ENCODE data around the gene PRKCH.

PRKCH gene

DNA sequence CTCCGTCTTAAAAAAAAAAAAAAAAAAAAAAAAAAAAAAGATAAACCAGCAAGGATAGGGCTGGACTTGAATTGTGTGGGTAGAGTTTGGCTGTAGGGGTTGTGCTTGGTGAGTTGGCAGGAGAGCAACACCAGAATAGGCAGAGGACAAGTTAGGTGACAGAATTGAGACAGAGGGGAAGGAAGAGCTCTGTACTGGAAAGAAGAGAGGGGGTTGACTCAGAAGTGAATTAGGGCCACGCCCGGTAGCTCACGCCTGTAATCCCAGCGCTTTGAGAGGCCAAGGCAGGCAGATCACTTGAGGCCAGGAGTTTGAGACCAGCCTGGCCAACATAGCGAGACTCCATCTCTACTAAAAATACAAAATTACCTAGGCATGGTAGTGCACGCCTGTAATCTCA lies 34.2 kb upstream of the PRKCH start:
- H3K9me3 ChIP-seq (ENCODE audit: control insufficient read depth in 1 of 2, low read length in 2 of 2): no peaks in the 10 kb centered on the region

DNA sequence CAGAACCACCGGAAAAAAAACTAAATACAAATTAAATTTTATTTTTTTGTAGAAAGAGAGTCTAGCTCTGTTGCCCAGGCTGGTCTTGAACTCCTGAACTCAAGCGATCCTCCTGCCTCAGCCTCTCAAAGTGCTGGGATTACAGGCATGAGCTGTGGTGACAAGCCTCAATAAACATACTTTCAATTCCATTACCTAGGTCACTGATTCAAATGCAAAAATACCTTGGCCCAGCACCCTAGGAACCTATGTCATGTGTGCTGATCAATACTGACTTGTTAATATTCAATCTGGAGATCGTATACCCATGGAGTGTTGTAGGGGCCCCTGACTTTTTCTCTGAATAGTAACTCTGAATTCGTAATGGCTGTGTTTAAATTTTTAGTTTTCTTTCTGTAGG lies 33.2 kb upstream of the PRKCH start:
- H3K4me3 ChIP-seq (ENCODE audit: low read depth in 1 of 2, low read length in 2 of 2): no peak overlapping the region
- no peak overlapping the region for H3K27ac ChIP-seq (ENCODE audit: low read length)
- no peaks in the 10 kb centered on the region for H3K27me3 ChIP-seq (ENCODE audit: low read depth, low read length)
- no peaks in the 10 kb centered on the region for H3K9me3 ChIP-seq (ENCODE audit: control insufficient read depth in 1 of 2, low read length in 2 of 2)
- H3K36me3 ChIP-seq (ENCODE audit: control insufficient read depth in 1 of 2, insufficient read depth in 2 of 2, low read length in 2 of 2): no peaks in the 10 kb centered on the region
- H3K4me1 ChIP-seq (ENCODE audit: control insufficient read depth in 1 of 2, insufficient read depth in 2 of 2, low read length in 2 of 2): no peaks in the 10 kb centered on the region

More for the DNA sequence above, 34.2 kb upstream of the PRKCH start:
- Histone ChIP-seq H3K36me3 (ENCODE audit: control insufficient read depth in 1 of 2, insufficient read depth in 2 of 2, low read length in 2 of 2) (no peaks in the 10 kb centered on the region), H3K27me3 (ENCODE audit: low read depth, low read length) (no peaks in the 10 kb centered on the region), H3K4me3 (ENCODE audit: low read depth in 1 of 2, low read length in 2 of 2) (no peak overlapping the region), H3K27ac (ENCODE audit: low read length) (no peak overlapping the region), H3K4me1 (ENCODE audit: control insufficient read depth in 1 of 2, insufficient read depth in 2 of 2, low read length in 2 of 2) (no peaks in the 10 kb centered on the region)

DNA sequence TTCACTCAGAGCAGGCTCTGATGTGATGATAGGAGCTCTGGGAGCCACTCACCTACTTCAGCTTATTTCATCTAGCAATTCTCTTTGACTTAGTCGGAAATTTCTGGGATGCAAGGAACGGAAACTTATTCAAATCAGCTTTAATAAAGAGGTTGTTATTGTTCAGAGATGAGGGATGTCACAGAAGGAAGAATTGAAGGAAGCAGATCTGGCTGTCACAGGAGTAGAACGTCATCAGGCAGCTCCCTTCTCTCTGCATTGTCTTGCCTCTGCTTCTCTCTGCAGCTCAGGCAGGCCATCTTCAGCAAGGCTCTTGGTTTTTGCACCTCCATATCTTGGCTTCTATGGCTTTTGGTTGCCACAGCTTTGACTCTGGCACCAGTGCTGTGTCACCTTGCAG lies 32.7 kb upstream of the PRKCH start:
- H3K4me1 ChIP-seq (ENCODE audit: control insufficient read depth in 1 of 2, insufficient read depth in 2 of 2, low read length in 2 of 2): no peaks in the 10 kb centered on the region
- no peaks in the 10 kb centered on the region for H3K9me3 ChIP-seq (ENCODE audit: control insufficient read depth in 1 of 2, low read length in 2 of 2)
- no peaks in the 10 kb centered on the region for H3K36me3 ChIP-seq (ENCODE audit: control insufficient read depth in 1 of 2, insufficient read depth in 2 of 2, low read length in 2 of 2)
- no peak overlapping the region for H3K4me3 ChIP-seq (ENCODE audit: low read depth in 1 of 2, low read length in 2 of 2)
- no peaks in the 10 kb centered on the region for H3K27me3 ChIP-seq (ENCODE audit: low read depth, low read length)
- no peak overlapping the region for H3K27ac ChIP-seq (ENCODE audit: low read length)

DNA sequence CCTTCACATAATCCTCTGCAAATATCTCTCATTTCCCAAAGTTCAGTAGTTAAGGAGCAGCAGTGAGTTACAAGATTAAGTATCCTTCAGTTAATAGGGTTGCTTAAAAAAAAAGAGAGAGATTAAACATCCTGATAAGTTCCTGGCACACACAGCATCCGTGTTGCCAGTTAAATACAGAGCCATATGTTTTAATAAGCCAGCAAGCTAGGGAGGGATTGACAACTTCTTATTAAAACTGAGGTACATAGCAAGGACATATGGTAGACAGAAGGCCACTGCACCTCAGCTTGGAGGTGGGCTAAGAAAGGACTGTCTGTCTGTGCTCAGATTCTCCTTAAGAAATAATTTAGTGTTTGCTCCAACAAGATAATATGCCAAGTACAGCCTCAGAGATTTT lies 30.7 kb upstream of the PRKCH start:
- no peaks in the 10 kb centered on the region for H3K4me1 ChIP-seq (ENCODE audit: control insufficient read depth in 1 of 2, insufficient read depth in 2 of 2, low read length in 2 of 2)

DNA sequence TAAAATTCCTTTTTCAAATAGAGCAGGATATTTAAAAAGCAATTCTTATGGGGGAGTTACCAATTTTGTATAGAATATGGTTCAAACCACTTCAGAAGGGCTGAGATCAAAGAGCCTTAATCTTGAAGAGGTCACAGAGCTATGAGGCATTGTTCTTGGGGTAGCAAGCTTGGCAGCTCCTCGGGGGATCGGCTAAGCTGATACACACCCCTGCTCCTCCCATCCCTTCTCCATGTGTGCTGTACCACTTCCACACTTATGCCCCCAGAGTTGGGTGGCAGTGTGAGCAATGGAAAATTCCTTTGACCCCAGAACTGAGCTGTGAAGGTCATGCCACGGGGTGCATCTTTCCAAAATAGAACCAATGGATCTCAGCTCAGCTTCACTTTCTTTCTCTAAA lies 25.2 kb upstream of the PRKCH start:
- H3K4me1 ChIP-seq (ENCODE audit: control insufficient read depth in 1 of 2, insufficient read depth in 2 of 2, low read length in 2 of 2): no peaks in the 10 kb centered on the region
- no peaks in the 10 kb centered on the region for H3K36me3 ChIP-seq (ENCODE audit: control insufficient read depth in 1 of 2, insufficient read depth in 2 of 2, low read length in 2 of 2)
- H3K27ac ChIP-seq (ENCODE audit: low read length): no peak overlapping the region
- no peaks in the 10 kb centered on the region for H3K9me3 ChIP-seq (ENCODE audit: control insufficient read depth in 1 of 2, low read length in 2 of 2)
- no peaks in the 10 kb centered on the region for H3K27me3 ChIP-seq (ENCODE audit: low read depth, low read length)
- H3K4me3 ChIP-seq (ENCODE audit: low read depth in 1 of 2, low read length in 2 of 2): no peak overlapping the region

More for the DNA sequence above, 30.7 kb upstream of the PRKCH start:
- Histone ChIP-seq H3K9me3 (ENCODE audit: control insufficient read depth in 1 of 2, low read length in 2 of 2) (no peaks in the 10 kb centered on the region), H3K27ac (ENCODE audit: low read length) (no peak overlapping the region), H3K4me3 (ENCODE audit: low read depth in 1 of 2, low read length in 2 of 2) (no peak overlapping the region), H3K36me3 (ENCODE audit: control insufficient read depth in 1 of 2, insufficient read depth in 2 of 2, low read length in 2 of 2) (no peaks in the 10 kb centered on the region), H3K27me3 (ENCODE audit: low read depth, low read length) (no peaks in the 10 kb centered on the region)

DNA sequence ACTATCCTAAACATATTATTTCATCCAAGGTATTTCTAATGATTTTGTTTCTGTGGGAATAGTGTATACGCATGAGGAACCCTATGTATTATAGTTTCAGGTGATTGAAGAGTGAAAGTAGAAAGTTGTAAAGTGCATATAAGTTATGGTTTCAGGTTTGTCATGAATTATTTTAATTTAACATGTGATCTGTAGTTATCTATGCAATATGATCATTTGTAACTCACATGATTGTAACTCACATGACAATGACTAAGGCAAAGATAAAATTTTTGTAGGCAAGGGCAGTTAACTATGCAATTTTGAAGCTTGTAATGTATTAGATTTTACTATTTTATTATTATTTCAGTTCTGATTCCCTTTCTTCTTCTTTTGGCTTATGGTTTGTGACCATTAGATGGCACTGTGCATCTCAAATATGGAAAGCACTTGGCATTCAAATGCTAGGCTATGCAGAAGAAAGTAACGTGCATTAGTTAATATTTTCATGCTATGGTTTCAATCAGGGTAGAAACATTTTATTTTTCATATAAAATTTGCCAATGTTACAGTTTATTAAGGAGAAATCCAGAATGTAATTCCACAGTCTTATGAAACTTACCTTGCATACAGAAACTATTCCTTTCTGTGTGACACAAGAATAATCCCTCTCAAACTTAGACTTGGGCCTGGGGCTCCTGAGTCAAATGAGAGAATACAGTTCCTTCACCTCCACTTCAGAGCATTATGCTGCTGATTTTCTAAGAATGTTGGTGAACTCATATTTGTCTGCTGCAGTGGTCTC lies 24.5 kb upstream of the PRKCH start:
- no peak overlapping the region for H3K27ac ChIP-seq (ENCODE audit: low read length)

DNA sequence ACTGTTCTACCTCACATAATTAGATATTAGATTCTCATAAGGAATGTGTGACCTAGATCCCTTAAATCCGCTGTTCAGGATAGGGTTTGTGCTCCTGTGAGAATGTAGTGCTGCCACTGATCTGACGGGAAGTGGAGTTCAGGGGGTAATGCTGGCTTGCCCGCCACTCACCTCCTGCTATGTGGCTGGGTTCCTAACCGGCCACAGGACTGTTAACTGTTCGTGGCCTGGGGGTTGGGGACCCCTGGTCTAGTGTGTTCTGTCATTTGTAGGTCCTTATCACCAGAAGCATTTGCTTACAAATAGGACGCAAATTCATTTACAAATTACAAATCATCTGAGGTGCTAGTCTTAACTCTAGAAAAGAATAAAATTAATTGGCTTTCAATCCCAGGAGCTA lies 23.8 kb upstream of the PRKCH start:
- no peak overlapping the region for H3K4me3 ChIP-seq (ENCODE audit: low read depth in 1 of 2, low read length in 2 of 2)
- H3K27me3 ChIP-seq (ENCODE audit: low read depth, low read length): no peaks in the 10 kb centered on the region
- H3K4me1 ChIP-seq (ENCODE audit: control insufficient read depth in 1 of 2, insufficient read depth in 2 of 2, low read length in 2 of 2): no peaks in the 10 kb centered on the region
- no peaks in the 10 kb centered on the region for H3K36me3 ChIP-seq (ENCODE audit: control insufficient read depth in 1 of 2, insufficient read depth in 2 of 2, low read length in 2 of 2)
- H3K9me3 ChIP-seq (ENCODE audit: control insufficient read depth in 1 of 2, low read length in 2 of 2): no peaks in the 10 kb centered on the region
- H3K27ac ChIP-seq (ENCODE audit: low read length): no peak overlapping the region

More for the DNA sequence above, 24.5 kb upstream of the PRKCH start:
- no peaks in the 10 kb centered on the region for H3K36me3 ChIP-seq (ENCODE audit: control insufficient read depth in 1 of 2, insufficient read depth in 2 of 2, low read length in 2 of 2)
- H3K27me3 ChIP-seq (ENCODE audit: low read depth, low read length): no peaks in the 10 kb centered on the region
- no peaks in the 10 kb centered on the region for H3K9me3 ChIP-seq (ENCODE audit: control insufficient read depth in 1 of 2, low read length in 2 of 2)
- no peaks in the 10 kb centered on the region for H3K4me1 ChIP-seq (ENCODE audit: control insufficient read depth in 1 of 2, insufficient read depth in 2 of 2, low read length in 2 of 2)
- no peak overlapping the region for H3K4me3 ChIP-seq (ENCODE audit: low read depth in 1 of 2, low read length in 2 of 2)

DNA sequence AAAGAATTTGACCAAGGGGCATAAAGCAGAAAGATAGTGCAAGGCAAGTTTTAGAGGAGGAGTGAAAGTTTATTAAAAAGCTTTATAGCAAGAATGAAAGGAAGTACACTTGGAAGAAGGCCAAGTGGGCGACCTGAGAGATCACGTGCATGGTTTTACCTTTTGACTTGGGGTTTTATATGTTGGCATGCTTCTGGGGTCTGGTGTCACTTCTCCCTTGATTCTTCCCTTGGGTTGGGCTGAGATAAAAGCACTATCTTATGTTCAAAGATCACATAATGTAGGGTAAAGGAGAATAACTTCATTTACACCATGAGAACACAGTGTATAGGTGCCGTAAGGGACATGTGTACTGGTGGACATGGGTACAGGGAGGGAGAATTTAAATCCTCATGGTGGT lies 22.6 kb upstream of the PRKCH start:
- Histone ChIP-seq H3K27ac (ENCODE audit: low read length) (no peak overlapping the region), H3K4me3 (ENCODE audit: low read depth in 1 of 2, low read length in 2 of 2) (no peak overlapping the region), H3K27me3 (ENCODE audit: low read depth, low read length) (no peaks in the 10 kb centered on the region), H3K9me3 (ENCODE audit: control insufficient read depth in 1 of 2, low read length in 2 of 2) (no peaks in the 10 kb centered on the region), H3K4me1 (ENCODE audit: control insufficient read depth in 1 of 2, insufficient read depth in 2 of 2, low read length in 2 of 2) (no peaks in the 10 kb centered on the region), H3K36me3 (ENCODE audit: control insufficient read depth in 1 of 2, insufficient read depth in 2 of 2, low read length in 2 of 2) (no peaks in the 10 kb centered on the region)

DNA sequence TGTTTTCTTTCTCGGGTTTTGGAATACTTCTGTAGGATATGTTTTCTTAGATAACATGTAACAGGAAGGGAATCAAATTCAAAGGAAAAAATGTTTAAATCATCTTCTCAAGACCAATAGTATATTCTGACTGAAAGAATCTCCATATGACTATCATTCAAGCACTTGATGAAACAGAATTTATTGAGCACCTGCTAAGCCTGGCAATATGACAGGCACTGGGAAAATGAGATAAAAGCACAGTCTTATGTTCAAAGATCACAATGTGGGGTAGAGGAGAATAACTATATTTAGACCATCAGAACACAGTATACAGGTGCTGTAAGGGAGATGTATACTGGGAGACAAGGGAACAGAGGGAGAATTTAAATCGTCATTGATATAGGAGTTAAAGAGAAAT lies 21.2 kb upstream of the PRKCH start:
- H3K36me3 ChIP-seq (ENCODE audit: control insufficient read depth in 1 of 2, insufficient read depth in 2 of 2, low read length in 2 of 2): no peaks in the 10 kb centered on the region
- no peaks in the 10 kb centered on the region for H3K9me3 ChIP-seq (ENCODE audit: control insufficient read depth in 1 of 2, low read length in 2 of 2)
- H3K4me1 ChIP-seq (ENCODE audit: control insufficient read depth in 1 of 2, insufficient read depth in 2 of 2, low read length in 2 of 2): no peaks in the 10 kb centered on the region
- no peaks in the 10 kb centered on the region for H3K27me3 ChIP-seq (ENCODE audit: low read depth, low read length)
- no peak overlapping the region for H3K27ac ChIP-seq (ENCODE audit: low read length)
- no peak overlapping the region for H3K4me3 ChIP-seq (ENCODE audit: low read depth in 1 of 2, low read length in 2 of 2)

DNA sequence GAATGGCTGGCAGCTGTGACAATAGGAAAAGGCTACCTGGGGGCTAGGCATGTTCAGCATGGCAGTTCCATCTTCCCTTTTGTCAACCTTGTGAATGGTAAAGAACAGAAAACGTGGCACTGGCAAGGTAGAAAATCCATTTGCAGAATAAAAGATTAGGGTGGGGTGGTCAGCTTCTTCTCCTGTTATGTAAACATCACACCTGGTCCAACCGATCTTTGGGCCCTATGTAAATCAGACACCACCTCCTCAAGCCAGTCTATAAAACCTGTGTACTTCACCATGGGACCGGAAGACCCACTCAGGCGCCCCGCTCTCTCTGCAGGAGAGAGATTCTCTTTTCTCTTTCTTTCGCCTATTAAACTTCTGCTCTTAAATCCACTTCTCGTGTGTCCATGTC lies 20.6 kb upstream of the PRKCH start:
- Histone ChIP-seq H3K27ac (ENCODE audit: low read length) (no peak overlapping the region), H3K36me3 (ENCODE audit: control insufficient read depth in 1 of 2, insufficient read depth in 2 of 2, low read length in 2 of 2) (no peaks in the 10 kb centered on the region), H3K4me3 (ENCODE audit: low read depth in 1 of 2, low read length in 2 of 2) (no peak overlapping the region), H3K27me3 (ENCODE audit: low read depth, low read length) (no peaks in the 10 kb centered on the region), H3K4me1 (ENCODE audit: control insufficient read depth in 1 of 2, insufficient read depth in 2 of 2, low read length in 2 of 2) (no peaks in the 10 kb centered on the region), H3K9me3 (ENCODE audit: control insufficient read depth in 1 of 2, low read length in 2 of 2) (no peaks in the 10 kb centered on the region)

DNA sequence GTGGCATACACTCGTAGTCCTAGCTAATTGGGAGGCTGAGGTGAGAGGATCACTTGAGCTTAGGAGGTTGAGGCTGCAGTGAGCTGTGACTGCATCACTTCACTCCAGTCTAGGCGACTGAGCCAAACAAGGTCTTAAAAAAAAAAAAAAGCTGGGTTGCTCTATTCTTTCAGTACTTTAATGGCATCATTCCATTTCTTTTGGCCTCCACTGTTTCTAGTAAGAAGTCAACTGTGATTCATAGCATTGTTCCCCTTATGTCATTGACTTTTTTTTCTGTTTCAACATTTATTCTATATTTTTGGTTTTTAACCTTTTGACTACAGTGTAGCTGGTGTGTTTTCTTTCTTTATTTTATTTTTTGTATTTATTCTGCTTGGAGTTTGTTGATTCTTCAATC lies 16.7 kb upstream of the PRKCH start:
- no peak overlapping the region for H3K4me3 ChIP-seq (ENCODE audit: low read depth in 1 of 2, low read length in 2 of 2)
- H3K27ac ChIP-seq (ENCODE audit: low read length): no peak overlapping the region
- H3K36me3 ChIP-seq (ENCODE audit: control insufficient read depth in 1 of 2, insufficient read depth in 2 of 2, low read length in 2 of 2): no peaks in the 10 kb centered on the region
- H3K9me3 ChIP-seq (ENCODE audit: control insufficient read depth in 1 of 2, low read length in 2 of 2): peaks cover 0 to 3% of the 10 kb centered on the region in 2 donors
- no peaks in the 10 kb centered on the region for H3K27me3 ChIP-seq (ENCODE audit: low read depth, low read length)
- H3K4me1 ChIP-seq (ENCODE audit: control insufficient read depth in 1 of 2, insufficient read depth in 2 of 2, low read length in 2 of 2): no peaks in the 10 kb centered on the region

DNA sequence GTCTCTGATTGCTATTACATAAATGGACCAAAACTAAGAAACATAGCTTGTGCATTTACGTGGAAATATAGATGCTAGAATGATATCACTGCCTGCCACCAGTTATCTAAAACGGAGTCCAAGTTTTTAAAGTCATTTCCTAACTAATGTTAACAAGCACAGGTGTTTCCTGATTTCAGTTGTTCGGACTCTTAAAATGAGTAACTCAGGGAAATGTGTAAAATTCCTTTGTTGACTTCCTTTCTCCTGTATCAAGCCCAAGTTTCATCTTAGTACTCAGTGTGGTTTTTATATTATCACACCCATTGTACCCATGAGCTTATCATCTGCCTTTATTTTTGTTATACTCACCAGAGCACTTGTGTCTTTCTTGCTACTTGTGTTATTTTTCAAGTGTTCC lies 13.2 kb upstream of the PRKCH start:
- no peaks in the 10 kb centered on the region for H3K27me3 ChIP-seq (ENCODE audit: low read depth, low read length)
- peaks cover 0 to 3% of the 10 kb centered on the region in 2 donors for H3K9me3 ChIP-seq (ENCODE audit: control insufficient read depth in 1 of 2, low read length in 2 of 2)
- H3K4me1 ChIP-seq (ENCODE audit: control insufficient read depth in 1 of 2, insufficient read depth in 2 of 2, low read length in 2 of 2): no peaks in the 10 kb centered on the region
- no peak overlapping the region for H3K27ac ChIP-seq (ENCODE audit: low read length)
- no peaks in the 10 kb centered on the region for H3K36me3 ChIP-seq (ENCODE audit: control insufficient read depth in 1 of 2, insufficient read depth in 2 of 2, low read length in 2 of 2)
- no peak overlapping the region for H3K4me3 ChIP-seq (ENCODE audit: low read depth in 1 of 2, low read length in 2 of 2)

Data from muscle layer of duodenum (tissue), 2 donors.